ENCODE data around the gene PRKN.

Gene PRKN

DNA sequence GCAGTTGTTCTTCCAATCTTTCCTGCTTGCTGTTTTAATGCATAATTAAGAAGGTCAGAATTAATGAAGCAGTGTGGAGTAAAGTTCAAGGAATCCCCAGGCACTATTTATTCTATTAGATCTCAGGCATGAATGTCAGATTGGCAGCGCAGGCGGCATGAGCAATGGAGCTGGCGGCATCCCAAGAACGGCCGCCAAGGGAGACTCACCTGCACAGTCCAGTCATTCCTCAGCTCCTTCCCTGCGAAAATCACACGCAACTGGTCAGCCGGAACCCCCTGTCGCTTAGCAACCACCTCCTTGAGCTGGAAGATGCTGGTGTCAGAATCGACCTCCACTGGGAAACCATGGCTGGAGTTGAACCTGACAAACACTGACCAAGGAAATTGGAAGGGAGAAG is 284.5 kb downstream of the PRKN start:
- no peak for DNase-seq (ENCODE audit: low spot score in 2 of 2)
- peaks cover 10% of the 10 kb centered on the region for H3K9me3 Mint-ChIP-seq

DNA sequence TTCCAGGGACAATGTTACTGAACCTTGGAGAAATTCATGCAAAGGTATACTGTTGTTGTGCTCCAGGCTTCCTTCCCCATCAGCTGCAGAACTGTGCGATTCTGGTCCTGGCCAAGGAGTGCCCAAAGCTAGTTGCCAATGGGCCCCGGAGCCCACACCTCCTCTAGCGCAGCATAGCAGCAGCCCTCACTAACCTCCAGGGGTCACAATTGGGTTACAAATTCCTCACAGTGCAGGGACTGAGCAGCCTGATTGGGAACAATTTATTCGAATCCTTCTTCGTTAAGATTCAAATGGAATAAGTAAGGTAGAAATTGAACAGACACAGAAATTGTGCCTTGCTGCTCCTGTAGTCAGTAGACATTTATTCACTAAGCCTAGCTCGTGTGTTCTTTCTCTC is 284.9 kb downstream of the PRKN start:
- Mint-ChIP-seq H3K4me1 (no peaks in the 10 kb centered on the region), H3K9me3 (peaks cover 14% of the 10 kb centered on the region), H3K36me3 (peaks cover 16% of the 10 kb centered on the region), H3K27ac (no peak overlapping the region), H3K27me3 (no peaks in the 10 kb centered on the region), H3K4me3 (no peak overlapping the region)
- ATAC-seq (ENCODE audit: low read depth) (no peak), DNase-seq (ENCODE audit: low spot score in 2 of 2) (no peak)

More for the DNA sequence above, 284.5 kb downstream of the PRKN start:
- no peaks in the 10 kb centered on the region for H3K27me3 Mint-ChIP-seq
- no peak overlapping the region for H3K27ac Mint-ChIP-seq
- H3K4me3 Mint-ChIP-seq, result no peak overlapping the region
- no peak for ATAC-seq (ENCODE audit: low read depth)
- H3K36me3 Mint-ChIP-seq, result peaks cover 16% of the 10 kb centered on the region
- no peaks in the 10 kb centered on the region for H3K4me1 Mint-ChIP-seq

DNA sequence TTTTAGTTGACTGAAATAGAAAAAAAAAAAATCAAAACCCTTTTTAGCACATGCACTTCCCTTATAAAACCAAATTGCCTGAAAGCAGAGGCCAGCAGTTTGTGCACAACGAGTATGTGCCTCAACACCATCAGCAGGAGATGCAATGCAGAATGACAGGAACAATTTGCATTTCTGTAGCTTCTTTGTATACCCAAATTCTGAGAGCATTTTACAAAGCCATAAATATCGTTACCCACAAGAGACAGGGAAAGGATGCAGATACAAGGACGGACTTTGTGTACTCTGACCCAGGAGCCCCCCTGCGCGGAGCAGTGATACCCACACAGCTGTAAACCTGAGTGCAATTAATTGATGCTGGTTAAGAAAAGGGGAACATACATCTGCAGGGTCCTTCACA is 285.6 kb downstream of the PRKN start:
- no peak overlapping the region for H3K27ac Mint-ChIP-seq
- no peaks in the 10 kb centered on the region for H3K27me3 Mint-ChIP-seq
- peaks cover 16% of the 10 kb centered on the region for H3K36me3 Mint-ChIP-seq
- H3K9me3 Mint-ChIP-seq, result peaks cover 14% of the 10 kb centered on the region
- no peak overlapping the region for H3K4me3 Mint-ChIP-seq
- no peak for ATAC-seq (ENCODE audit: low read depth)
- no peaks in the 10 kb centered on the region for H3K4me1 Mint-ChIP-seq
- DNase-seq (ENCODE audit: low spot score in 2 of 2), result no peak

DNA sequence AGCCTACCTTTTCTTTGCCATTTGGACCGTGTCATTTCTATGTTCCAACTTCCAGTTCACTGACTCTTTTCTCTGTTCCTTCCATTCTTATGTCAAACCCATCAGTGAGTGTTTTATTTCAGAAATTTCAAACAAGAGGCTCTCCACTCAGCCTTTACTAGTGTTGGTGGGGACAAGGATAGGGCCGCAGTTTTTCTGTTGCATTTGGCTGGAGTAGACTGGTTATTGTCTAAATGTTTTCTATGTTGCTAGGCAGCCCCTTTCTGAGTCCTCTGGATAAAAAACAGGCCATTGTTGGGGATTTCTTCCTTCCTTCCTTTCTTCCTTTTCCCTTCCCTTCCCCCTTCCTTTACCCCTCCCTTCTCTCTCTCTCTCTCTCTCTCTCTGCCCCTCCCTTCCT is 288.6 kb downstream of the PRKN start:
- DNase-seq (ENCODE audit: low spot score in 2 of 2) (no peak), ATAC-seq (ENCODE audit: low read depth) (no peak)
- no peaks in the 10 kb centered on the region for H3K4me1 Mint-ChIP-seq
- peaks cover 14% of the 10 kb centered on the region for H3K9me3 Mint-ChIP-seq
- H3K27ac Mint-ChIP-seq, result no peak overlapping the region
- peaks cover 12% of the 10 kb centered on the region for H3K36me3 Mint-ChIP-seq
- no peaks in the 10 kb centered on the region for H3K27me3 Mint-ChIP-seq
- H3K4me3 Mint-ChIP-seq, result no peak overlapping the region

DNA sequence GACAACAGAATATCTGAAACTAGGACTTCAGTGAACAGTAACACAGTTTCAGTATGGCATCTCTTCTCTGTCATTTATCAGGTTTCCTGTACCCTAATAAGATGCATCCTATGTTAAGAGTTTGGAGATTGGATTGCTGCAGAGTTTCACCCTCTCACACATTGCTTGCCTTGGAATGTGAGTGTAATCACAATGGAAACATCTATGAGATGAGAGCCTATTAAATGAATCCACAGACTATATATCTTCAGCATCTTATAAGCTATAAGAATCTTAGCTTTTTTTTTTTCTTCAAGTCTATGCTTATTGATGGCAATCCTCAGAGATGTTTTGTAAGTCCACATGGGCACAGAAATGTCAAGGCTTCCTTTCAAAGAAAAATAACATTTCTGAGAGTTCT is 292.5 kb downstream of the PRKN start:
- ATAC-seq (ENCODE audit: low read depth), result no peak
- no peak overlapping the region for H3K4me3 Mint-ChIP-seq
- peaks cover 11% of the 10 kb centered on the region for H3K9me3 Mint-ChIP-seq
- no peak for DNase-seq (ENCODE audit: low spot score in 2 of 2)
- H3K27ac Mint-ChIP-seq, result no peak overlapping the region
- no peaks in the 10 kb centered on the region for H3K4me1 Mint-ChIP-seq
- no peaks in the 10 kb centered on the region for H3K27me3 Mint-ChIP-seq
- peaks cover 7% of the 10 kb centered on the region for H3K36me3 Mint-ChIP-seq

DNA sequence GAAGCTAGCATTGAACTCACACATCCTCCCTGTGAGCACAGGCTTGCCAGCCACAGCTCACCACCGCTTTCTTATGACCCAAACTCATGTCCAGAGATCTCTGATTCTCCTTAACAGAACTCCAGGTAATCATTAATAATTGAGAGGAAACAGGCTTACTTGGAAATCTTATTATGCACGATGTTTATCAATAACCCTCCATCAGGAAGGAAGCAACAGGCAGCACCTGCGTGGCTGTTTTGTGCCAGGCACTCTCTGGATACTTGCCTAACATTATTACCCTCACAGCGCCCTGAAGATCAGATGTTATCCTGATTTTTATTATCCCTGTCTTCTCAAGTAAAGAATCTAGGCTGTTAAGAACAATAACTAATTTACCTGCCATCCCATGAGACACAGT is 306.6 kb downstream of the PRKN start:
- Mint-ChIP-seq H3K27ac (no peak overlapping the region), H3K4me1 (no peaks in the 10 kb centered on the region), H3K27me3 (no peaks in the 10 kb centered on the region), H3K9me3 (peaks cover 1% of the 10 kb centered on the region), H3K4me3 (no peak overlapping the region), H3K36me3 (peaks cover 7% of the 10 kb centered on the region)
- ATAC-seq (ENCODE audit: low read depth) (no peak), DNase-seq (ENCODE audit: low spot score in 2 of 2) (no peak)

DNA sequence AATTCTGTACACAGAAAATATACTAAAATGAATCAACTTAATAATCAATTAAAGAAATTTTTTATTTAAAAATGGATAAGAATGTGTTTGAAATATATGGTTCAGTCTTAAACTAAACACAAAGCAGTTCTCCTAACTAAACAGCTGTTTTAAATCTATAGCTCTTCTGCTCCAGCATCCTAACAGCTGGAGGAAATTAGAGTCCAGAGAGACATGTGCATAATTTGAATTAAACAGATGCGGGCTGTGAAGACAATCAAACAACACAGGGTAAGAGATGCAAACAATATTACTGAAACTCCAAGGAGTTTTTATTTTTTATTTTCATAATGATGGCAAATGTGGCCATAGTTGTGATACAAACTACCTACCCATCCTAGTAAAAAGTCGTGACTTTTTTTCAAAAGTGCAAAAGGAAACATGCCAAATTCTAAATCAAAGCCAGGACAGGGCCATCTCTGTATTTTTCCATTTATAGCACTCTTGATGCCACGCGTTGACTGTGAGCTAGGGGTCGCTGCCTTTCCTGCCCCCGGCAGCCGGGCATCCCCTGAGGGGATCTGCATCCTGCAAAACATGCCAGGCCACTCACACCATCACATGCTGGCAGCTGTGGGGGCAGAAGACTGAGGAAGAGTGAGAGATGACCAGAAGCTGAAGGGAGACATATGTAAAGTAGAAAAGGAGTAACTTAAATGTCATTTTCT is 310.6 kb downstream of the PRKN start:
- no peak overlapping the region for H3K27ac Mint-ChIP-seq
- no peaks in the 10 kb centered on the region for H3K4me1 Mint-ChIP-seq
- ATAC-seq (ENCODE audit: low read depth) (no peak), DNase-seq (ENCODE audit: low spot score in 2 of 2) (no peak)
- no peaks in the 10 kb centered on the region for H3K27me3 Mint-ChIP-seq
- peaks cover 3% of the 10 kb centered on the region for H3K36me3 Mint-ChIP-seq
- no peak overlapping the region for H3K4me3 Mint-ChIP-seq
- H3K9me3 Mint-ChIP-seq, result peaks cover 1% of the 10 kb centered on the region

DNA sequence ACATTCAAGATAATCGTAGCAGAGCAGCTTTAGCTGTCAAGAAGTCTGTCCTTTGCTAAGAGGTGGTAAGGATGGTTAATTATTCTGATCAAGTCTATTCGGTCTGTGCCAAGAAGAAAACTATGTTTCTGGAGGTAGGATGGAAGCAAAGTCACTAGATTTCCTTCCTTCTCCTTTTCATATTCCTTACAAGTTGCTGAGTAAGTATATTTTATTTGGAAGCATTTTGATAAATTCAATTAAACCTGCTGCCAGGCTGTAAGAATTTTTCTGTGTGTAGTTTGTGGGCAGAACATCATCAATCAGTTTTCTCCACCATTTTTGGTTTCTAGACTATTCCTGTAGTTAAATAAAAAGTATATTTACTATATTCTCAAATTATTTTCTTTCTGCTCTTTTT is 311.3 kb downstream of the PRKN start:
- Mint-ChIP-seq H3K27me3 (no peaks in the 10 kb centered on the region), H3K4me3 (no peak overlapping the region), H3K9me3 (peaks cover 1% of the 10 kb centered on the region), H3K4me1 (no peaks in the 10 kb centered on the region), H3K27ac (no peak overlapping the region), H3K36me3 (peaks cover 3% of the 10 kb centered on the region)
- DNase-seq (ENCODE audit: low spot score in 2 of 2), result no peak
- no peak for ATAC-seq (ENCODE audit: low read depth)

DNA sequence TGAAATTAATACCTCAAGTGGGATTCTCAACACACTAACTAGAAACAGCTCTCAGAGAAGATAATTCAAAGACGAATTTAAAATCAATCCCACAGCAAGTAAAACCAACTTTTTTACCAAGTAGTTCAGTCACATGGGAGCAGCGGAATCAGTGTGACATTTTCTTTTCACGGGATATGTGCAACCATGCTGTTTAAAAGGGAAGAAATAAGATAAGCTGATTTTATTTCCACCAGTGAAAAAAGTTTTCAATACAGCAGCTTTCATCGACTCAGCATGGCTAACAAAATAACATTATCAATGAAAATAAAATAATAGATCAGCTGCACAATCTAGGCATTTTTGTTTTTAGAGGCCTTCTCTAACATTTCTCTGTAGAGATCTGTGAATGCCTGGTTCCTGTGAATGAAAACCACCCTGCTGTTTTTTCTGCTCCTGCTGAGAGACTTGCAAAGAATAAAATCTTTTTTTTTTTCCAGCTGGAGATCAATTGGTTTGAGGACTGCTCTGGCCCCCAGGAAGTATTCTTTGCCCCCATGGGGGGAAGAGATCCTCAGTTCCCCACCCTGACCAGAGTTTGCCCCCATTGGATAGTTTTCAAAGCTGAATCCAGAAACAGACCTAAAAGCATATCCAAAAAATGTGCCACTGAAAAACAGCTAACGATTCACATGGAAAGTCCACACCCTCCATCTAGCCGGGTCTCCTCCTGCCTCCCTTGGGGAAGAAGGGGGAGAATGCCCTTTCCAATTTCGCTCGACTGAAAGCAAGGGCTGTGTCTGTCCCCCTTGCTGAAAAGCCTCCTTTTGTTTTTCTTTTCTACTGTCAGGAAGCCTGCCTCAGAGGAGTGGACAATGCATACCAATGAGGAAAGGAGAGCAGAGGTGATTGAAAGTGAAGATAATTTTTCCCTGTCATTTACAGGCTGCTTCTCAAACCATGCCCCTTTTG is 317.6 kb downstream of the PRKN start:
- H3K36me3 Mint-ChIP-seq, result no peaks in the 10 kb centered on the region
- DNase-seq (ENCODE audit: low spot score in 2 of 2), result no peak
- H3K4me1 Mint-ChIP-seq, result no peaks in the 10 kb centered on the region
- no peaks in the 10 kb centered on the region for H3K27me3 Mint-ChIP-seq
- no peak overlapping the region for H3K4me3 Mint-ChIP-seq
- no peak overlapping the region for H3K27ac Mint-ChIP-seq
- H3K9me3 Mint-ChIP-seq, result no peaks in the 10 kb centered on the region
- ATAC-seq (ENCODE audit: low read depth), result no peak

DNA sequence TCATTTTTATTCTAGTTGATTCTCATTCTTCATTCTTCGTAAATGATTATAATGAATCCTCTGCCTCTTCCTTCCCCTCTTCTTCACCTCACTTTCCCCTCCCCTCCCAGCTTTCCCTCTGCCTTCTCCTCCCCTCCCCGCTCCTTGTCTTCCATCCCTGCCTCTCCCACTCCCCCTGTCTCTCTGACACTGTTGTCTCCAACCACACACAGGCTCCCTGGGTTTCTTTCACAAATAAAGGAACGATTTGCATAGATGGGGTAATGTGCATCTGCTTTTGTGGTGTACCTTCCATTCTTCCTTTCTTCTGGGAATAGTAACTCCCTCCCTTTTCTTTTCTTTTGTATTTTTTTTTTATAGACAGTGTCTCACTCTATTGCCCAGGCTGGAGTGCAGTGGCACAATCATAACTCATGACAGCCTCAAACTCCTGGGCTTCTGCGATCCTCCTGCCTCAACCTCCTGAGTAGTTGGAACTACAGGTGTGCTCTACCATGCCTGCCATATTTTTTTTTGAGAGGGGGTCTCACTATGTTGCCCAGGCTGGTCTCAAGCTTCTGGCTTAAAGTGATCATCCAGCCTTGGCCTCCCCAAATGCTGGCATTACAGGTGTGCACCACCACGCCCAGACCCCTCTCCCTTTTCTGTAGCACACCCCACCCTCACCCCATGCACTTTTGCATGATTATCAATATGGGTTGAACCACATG is 318.6 kb downstream of the PRKN start:
- Mint-ChIP-seq H3K36me3 (no peaks in the 10 kb centered on the region), H3K9me3 (no peaks in the 10 kb centered on the region), H3K27ac (no peak overlapping the region), H3K4me1 (no peaks in the 10 kb centered on the region), H3K27me3 (no peaks in the 10 kb centered on the region), H3K4me3 (no peak overlapping the region)
- no peak for ATAC-seq (ENCODE audit: low read depth)
- no peak for DNase-seq (ENCODE audit: low spot score in 2 of 2)

DNA sequence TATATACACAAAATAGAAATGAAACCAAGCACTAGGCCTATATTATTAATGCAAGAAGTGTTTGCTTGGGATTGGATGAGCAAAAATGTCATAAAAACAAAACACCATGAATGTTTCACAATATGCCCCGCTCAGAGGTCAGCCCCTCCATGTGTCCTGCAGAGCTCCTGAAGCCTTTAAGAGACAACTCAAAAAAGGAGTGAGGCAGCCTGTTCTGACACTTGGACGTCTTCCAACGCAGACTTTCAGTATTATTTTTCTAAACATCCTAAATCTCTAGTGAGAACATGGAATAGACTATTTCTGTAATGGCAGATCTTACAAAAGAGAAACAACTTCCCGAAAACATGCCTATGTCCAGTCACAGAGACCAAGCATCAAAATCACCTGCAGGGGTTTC is 322.6 kb downstream of the PRKN start:
- Mint-ChIP-seq H3K27me3 (no peaks in the 10 kb centered on the region), H3K4me3 (no peak overlapping the region), H3K36me3 (no peaks in the 10 kb centered on the region), H3K9me3 (no peaks in the 10 kb centered on the region), H3K27ac (no peak overlapping the region), H3K4me1 (no peaks in the 10 kb centered on the region)
- DNase-seq (ENCODE audit: low spot score in 2 of 2) (no peak), ATAC-seq (ENCODE audit: low read depth) (no peak)

DNA sequence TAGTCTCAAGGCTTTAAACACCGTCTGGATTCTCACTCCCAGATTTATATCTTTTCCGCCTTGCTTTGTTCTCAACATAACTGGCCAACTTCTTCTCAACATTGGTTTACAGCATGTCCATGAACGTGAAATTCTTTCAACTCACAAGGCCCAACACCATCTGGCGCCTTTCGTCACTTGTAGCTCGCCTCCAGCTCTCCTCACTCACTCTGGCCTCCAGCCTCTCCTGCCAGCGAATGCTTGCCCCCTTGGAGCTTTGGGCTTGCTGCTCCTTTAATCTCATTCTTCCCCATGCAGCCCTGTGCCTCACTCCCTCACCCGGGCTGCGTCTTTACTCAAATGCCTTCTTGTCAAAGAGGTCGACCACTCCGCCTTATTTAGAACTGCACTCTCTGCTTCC is 324.5 kb downstream of the PRKN start:
- Mint-ChIP-seq H3K4me3 (no peak overlapping the region), H3K9me3 (no peaks in the 10 kb centered on the region), H3K4me1 (no peaks in the 10 kb centered on the region), H3K27ac (no peak overlapping the region), H3K27me3 (no peaks in the 10 kb centered on the region), H3K36me3 (no peaks in the 10 kb centered on the region)
- no peak for DNase-seq (ENCODE audit: low spot score in 2 of 2)
- ATAC-seq (ENCODE audit: low read depth), result no peak

DNA sequence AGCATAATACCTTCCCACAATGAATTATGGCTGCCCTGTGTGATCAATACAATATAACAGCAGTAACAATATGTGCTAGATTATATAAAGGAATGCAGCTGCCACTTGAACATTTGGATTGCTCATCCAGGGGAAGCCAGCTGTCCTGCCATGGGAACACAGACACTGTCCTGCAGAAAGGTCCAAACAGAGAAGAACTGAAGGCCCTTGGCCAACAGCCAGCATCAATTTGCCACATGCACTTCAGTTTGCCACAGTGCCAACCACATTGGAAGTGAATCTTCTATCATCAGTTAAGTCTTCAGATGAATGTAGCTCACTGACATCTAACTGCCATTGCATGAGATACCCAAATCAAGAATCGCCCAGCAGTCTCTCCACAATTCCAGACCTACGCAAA is 332.4 kb downstream of the PRKN start:
- peaks cover 5% of the 10 kb centered on the region for H3K36me3 Mint-ChIP-seq
- DNase-seq (ENCODE audit: low spot score in 2 of 2) (no peak), ATAC-seq (ENCODE audit: low read depth) (no peak)
- H3K27ac Mint-ChIP-seq, result no peak overlapping the region
- H3K27me3 Mint-ChIP-seq, result no peaks in the 10 kb centered on the region
- no peaks in the 10 kb centered on the region for H3K9me3 Mint-ChIP-seq
- no peaks in the 10 kb centered on the region for H3K4me1 Mint-ChIP-seq
- H3K4me3 Mint-ChIP-seq, result no peak overlapping the region

Measured in memory B cell (primary cell).